ENCODE measurements around the gene SEMA5B.

GRCh38 chr3:122957707-122958689 is 69.6 kb downstream of the SEMA5B start:
- TF ChIP-seq CTCF (IDR thresholded peaks at IDR 0.05; ENCODE audit: insufficient read depth, low read length): no peak
- TF ChIP-seq, protein P1, sequence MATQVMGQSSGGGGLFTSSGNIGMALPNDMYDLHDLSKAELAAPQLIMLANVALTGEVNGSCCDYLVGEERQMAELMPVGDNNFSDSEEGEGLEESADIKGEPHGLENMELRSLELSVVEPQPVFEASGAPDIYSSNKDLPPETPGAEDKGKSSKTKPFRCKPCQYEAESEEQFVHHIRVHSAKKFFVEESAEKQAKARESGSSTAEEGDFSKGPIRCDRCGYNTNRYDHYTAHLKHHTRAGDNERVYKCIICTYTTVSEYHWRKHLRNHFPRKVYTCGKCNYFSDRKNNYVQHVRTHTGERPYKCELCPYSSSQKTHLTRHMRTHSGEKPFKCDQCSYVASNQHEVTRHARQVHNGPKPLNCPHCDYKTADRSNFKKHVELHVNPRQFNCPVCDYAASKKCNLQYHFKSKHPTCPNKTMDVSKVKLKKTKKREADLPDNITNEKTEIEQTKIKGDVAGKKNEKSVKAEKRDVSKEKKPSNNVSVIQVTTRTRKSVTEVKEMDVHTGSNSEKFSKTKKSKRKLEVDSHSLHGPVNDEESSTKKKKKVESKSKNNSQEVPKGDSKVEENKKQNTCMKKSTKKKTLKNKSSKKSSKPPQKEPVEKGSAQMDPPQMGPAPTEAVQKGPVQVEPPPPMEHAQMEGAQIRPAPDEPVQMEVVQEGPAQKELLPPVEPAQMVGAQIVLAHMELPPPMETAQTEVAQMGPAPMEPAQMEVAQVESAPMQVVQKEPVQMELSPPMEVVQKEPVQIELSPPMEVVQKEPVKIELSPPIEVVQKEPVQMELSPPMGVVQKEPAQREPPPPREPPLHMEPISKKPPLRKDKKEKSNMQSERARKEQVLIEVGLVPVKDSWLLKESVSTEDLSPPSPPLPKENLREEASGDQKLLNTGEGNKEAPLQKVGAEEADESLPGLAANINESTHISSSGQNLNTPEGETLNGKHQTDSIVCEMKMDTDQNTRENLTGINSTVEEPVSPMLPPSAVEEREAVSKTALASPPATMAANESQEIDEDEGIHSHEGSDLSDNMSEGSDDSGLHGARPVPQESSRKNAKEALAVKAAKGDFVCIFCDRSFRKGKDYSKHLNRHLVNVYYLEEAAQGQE (IDR thresholded peaks at IDR 0.05; ENCODE audit: insufficient replicate concordance, low read depth): no peak
- TF ChIP-seq GABPA (IDR thresholded peaks at IDR 0.05; ENCODE audit: low read depth): no peak
- no peak for TF ChIP-seq POLR2AphosphoS5 (IDR thresholded peaks at IDR 0.05; ENCODE audit: low read depth)

Data from HL-60 (cell line).